ENCODE results near the gene SMIM8.

DNA sequence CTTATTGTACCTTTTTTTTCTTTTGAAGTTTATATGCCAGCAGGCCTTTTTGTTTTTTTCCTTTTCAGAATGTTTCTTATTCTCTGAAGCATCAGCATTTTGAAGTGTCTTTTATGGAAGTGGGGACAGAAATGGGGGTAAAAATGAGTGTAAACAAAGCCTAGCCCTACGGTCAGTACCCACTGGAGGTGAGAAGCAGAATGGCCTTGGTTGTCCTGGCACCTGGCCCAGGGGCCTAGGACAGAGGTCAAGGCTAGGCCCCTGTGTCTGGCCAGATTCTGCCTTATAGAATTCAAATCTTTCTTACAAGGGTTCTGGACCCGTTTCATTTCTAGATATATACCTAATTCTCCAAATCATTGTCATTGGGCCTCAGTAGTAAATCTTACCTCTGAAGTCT, 18.8 kb downstream of the SMIM8 start:
- no peak for TF ChIP-seq POLR2AphosphoS5 (IDR thresholded peaks at IDR 0.05)
- TF ChIP-seq, protein P1, sequence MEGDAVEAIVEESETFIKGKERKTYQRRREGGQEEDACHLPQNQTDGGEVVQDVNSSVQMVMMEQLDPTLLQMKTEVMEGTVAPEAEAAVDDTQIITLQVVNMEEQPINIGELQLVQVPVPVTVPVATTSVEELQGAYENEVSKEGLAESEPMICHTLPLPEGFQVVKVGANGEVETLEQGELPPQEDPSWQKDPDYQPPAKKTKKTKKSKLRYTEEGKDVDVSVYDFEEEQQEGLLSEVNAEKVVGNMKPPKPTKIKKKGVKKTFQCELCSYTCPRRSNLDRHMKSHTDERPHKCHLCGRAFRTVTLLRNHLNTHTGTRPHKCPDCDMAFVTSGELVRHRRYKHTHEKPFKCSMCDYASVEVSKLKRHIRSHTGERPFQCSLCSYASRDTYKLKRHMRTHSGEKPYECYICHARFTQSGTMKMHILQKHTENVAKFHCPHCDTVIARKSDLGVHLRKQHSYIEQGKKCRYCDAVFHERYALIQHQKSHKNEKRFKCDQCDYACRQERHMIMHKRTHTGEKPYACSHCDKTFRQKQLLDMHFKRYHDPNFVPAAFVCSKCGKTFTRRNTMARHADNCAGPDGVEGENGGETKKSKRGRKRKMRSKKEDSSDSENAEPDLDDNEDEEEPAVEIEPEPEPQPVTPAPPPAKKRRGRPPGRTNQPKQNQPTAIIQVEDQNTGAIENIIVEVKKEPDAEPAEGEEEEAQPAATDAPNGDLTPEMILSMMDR (IDR thresholded peaks at IDR 0.05; ENCODE audit: poor library complexity, severe bottlenecking), result no peak
- no peak for TF ChIP-seq EP300 (conservative IDR thresholded peaks at IDR 0.05; ENCODE audit: poor library complexity, severe bottlenecking)
- TF ChIP-seq, protein P2, sequence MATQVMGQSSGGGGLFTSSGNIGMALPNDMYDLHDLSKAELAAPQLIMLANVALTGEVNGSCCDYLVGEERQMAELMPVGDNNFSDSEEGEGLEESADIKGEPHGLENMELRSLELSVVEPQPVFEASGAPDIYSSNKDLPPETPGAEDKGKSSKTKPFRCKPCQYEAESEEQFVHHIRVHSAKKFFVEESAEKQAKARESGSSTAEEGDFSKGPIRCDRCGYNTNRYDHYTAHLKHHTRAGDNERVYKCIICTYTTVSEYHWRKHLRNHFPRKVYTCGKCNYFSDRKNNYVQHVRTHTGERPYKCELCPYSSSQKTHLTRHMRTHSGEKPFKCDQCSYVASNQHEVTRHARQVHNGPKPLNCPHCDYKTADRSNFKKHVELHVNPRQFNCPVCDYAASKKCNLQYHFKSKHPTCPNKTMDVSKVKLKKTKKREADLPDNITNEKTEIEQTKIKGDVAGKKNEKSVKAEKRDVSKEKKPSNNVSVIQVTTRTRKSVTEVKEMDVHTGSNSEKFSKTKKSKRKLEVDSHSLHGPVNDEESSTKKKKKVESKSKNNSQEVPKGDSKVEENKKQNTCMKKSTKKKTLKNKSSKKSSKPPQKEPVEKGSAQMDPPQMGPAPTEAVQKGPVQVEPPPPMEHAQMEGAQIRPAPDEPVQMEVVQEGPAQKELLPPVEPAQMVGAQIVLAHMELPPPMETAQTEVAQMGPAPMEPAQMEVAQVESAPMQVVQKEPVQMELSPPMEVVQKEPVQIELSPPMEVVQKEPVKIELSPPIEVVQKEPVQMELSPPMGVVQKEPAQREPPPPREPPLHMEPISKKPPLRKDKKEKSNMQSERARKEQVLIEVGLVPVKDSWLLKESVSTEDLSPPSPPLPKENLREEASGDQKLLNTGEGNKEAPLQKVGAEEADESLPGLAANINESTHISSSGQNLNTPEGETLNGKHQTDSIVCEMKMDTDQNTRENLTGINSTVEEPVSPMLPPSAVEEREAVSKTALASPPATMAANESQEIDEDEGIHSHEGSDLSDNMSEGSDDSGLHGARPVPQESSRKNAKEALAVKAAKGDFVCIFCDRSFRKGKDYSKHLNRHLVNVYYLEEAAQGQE (IDR thresholded peaks at IDR 0.05; ENCODE audit: borderline replicate concordance), result no peak
- no peak for TF ChIP-seq EZH2 (IDR thresholded peaks at IDR 0.05; ENCODE audit: borderline replicate concordance, insufficient read depth, low read length, poor library complexity, severe bottlenecking)
- TF ChIP-seq TAF1 (IDR thresholded peaks at IDR 0.05; ENCODE audit: low read depth), result no peak
- TF ChIP-seq SMC3 (conservative IDR thresholded peaks at IDR 0.05; ENCODE audit: poor library complexity), result no peak
- TF ChIP-seq MXI1 (conservative IDR thresholded peaks at IDR 0.05; ENCODE audit: poor library complexity, severe bottlenecking), result no peak
- TF ChIP-seq RAD21 (conservative IDR thresholded peaks at IDR 0.05), result no peak

Data from neural cell (in vitro differentiated cells).